HL-60 (cell line): ENCODE results near the gene CEP164.

ENCODE experiments used
- DNase-seq, 2 experiments: peaks; one replicate each; pipeline ENCODE4 v3.0.0-alpha.2; 2010 to 2020; ENCODE audit warnings: low read depth in 1 of 2, low spot score in 1 of 2
- H3K27ac ChIP-seq: fragments of 250-450 bp; sonication (Bioruptor Pico); replicated peaks from 2 replicates; pipeline ENCODE4 v1.5.1; 2020; ENCODE audit warnings: mild to moderate bottlenecking, moderate library complexity
- H3K27me3 ChIP-seq: fragments of 250-450 bp; sonication (Bioruptor Pico); 2 replicates; pipeline ENCODE4 v1.5.1; 2021; ENCODE audit warnings: mild to moderate bottlenecking, moderate library complexity; ENCODE audit not compliant: insufficient read depth, poor library complexity, severe bottlenecking
- H3K4me3 ChIP-seq: replicated peaks from 2 replicates; pipeline ENCODE4 v1.5.1; 2011; ENCODE audit warnings: mild to moderate bottlenecking, control low read depth, low read length; ENCODE audit not compliant: insufficient read depth
- CTCF ChIP-seq: IDR thresholded peaks from one replicate; pipeline ENCODE4 v1.5.1; 2011; ENCODE audit warnings: low read length, control low read depth, inconsistent platforms; ENCODE audit not compliant: insufficient read depth
- GABPA ChIP-seq: IDR thresholded peaks from 2 replicates; pipeline ENCODE4 v1.6.1; 2012; ENCODE audit warnings: low read depth
- POLR2AphosphoS5 ChIP-seq: IDR thresholded peaks from 2 replicates; pipeline ENCODE4 v1.6.1; 2012; ENCODE audit warnings: low read depth
- REST ChIP-seq: IDR thresholded peaks from 2 replicates; pipeline ENCODE4 v1.6.1; 2012; ENCODE audit warnings: low read depth; ENCODE audit not compliant: insufficient replicate concordance
- SPI1 ChIP-seq: IDR thresholded peaks from 2 replicates; pipeline ENCODE4 v1.6.1; 2012; ENCODE audit warnings: low read depth, mild to moderate bottlenecking, borderline replicate concordance

CEP164 gene

GRCh38 chr11:117286588-117286987 is 41.1 kb upstream of the CEP164 start:
- no peak overlapping the region for H3K4me3 ChIP-seq
- DNase-seq: no peak
- H3K27me3 ChIP-seq: no peaks in the 10 kb centered on the region
- TF ChIP-seq SPI1 (no peak), CTCF (no peak), GABPA (no peak), REST (no peak), POLR2AphosphoS5 (no peak)
- no peak overlapping the region for H3K27ac ChIP-seq

- Histone ChIP-seq H3K4me3 (no peak overlapping the region), H3K27me3 (no peaks in the 10 kb centered on the region), H3K27ac (no peak overlapping the region)
- DNase-seq: no peak
- TF ChIP-seq REST (no peak), SPI1 (no peak), CTCF (no peak), POLR2AphosphoS5 (no peak), GABPA (no peak)
Observed at GRCh38 chr11:117287668-117288067, 40.0 kb upstream of the CEP164 start.

GRCh38 chr11:117289795-117290194 is 37.9 kb upstream of the CEP164 start:
- no peak overlapping the region for H3K4me3 ChIP-seq
- no peak for DNase-seq
- no peaks in the 10 kb centered on the region for H3K27me3 ChIP-seq
- H3K27ac ChIP-seq: no peak overlapping the region
- TF ChIP-seq SPI1: no peak
- no peak for TF ChIP-seq GABPA
- no peak for TF ChIP-seq REST
- TF ChIP-seq POLR2AphosphoS5: no peak
- no peak for TF ChIP-seq CTCF
